Measurements from ENCODE around the gene SCYGR4. TPM values are rescaled to one million over a fixed set of nuclear protein-coding genes. Genes with fewer than 3 reads are reported as not detected.

Gene SCYGR4
- total RNA-seq, 4 donors from 2014 or later: not detected

DNA sequence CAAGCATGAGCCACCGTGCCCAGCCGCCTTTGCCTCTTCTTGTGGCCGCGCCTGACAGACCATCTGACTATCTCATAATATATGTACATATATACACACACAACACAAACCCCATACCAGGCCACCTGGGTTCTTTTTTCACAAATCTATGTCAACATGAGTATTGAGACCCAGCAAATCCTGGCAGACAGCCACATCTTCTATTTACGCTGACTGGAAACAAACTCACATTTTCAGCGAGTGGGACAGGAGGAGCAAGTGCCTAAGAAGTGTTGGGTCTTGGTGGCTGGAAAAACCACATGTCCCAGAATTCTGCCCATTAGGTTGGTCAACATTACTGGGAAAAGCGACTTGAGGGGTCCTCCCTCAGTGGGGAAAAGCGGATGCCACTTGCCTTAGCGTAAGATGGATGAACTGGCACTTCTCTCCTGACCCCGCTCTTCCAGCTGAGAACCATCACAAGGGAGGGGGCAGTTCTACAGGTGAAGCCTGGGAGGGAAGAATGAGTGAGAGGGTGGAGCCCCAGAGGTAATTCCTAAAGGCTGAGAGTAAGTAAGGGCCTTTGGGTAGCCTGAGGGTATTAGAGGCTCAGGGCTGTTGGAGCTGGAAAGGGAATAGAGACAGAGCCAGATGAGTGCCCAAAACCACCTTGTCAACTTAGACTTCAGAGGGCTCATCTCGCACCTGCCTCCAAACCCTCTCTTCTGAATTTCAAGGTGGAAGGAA, 4.6 kb upstream of the SCYGR4 start:
- 89% methylated on average over 11 of the region's 11 CpGs for WGBS
- Histone ChIP-seq H3K4me3 (no peak overlapping the region), H3K27me3 (peaks cover 0 to 9% (median 0%) of the 10 kb centered on the region in 4 donors), H3K9me3 (no peaks in the 10 kb centered on the region), H3K4me1 (peaks cover 0 to 2% (median 0%) of the 10 kb centered on the region in 4 donors), H3K36me3 (no peaks in the 10 kb centered on the region), H3K27ac (replicated peaks in 1 of 4) (no peak overlapping the region)
- TF ChIP-seq POLR2AphosphoS5 (IDR thresholded peaks at IDR 0.05) (no peak), EP300 (IDR thresholded peaks at IDR 0.05) (no peak), POLR2A (IDR thresholded peaks at IDR 0.05; ENCODE audit: low read depth) (no peak)
- TF ChIP-seq, protein P1, sequence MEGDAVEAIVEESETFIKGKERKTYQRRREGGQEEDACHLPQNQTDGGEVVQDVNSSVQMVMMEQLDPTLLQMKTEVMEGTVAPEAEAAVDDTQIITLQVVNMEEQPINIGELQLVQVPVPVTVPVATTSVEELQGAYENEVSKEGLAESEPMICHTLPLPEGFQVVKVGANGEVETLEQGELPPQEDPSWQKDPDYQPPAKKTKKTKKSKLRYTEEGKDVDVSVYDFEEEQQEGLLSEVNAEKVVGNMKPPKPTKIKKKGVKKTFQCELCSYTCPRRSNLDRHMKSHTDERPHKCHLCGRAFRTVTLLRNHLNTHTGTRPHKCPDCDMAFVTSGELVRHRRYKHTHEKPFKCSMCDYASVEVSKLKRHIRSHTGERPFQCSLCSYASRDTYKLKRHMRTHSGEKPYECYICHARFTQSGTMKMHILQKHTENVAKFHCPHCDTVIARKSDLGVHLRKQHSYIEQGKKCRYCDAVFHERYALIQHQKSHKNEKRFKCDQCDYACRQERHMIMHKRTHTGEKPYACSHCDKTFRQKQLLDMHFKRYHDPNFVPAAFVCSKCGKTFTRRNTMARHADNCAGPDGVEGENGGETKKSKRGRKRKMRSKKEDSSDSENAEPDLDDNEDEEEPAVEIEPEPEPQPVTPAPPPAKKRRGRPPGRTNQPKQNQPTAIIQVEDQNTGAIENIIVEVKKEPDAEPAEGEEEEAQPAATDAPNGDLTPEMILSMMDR (IDR thresholded peaks at IDR 0.05): no peak
- DNase-seq (ENCODE audit: extremely low spot score): peak; percentile 57
- intact Hi-C loops (cut with DNase I): no loop called here

DNA sequence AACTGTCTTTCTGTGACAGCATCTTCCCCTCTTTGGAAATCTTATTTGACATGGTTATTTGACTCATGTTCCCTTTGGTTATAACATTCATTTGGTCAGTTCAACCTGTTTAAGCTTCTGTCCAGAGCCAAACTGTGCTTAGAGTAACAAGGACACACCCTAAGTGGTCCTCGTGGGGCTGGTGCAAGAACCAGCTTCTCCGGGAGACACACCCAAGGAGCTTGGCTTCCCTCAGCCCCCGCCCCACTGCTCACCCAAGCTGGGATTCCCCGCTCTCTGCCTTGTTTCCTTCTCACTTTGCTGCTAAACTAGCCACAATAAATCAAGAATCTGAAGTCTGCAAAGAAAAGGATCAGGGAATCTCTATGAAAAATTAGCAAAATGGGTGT, 4.0 kb upstream of the SCYGR4 start:
- peak; percentile 45 for DNase-seq (ENCODE audit: extremely low spot score)
- intact Hi-C loops (cut with DNase I): no loop called here
- TF ChIP-seq EP300 (IDR thresholded peaks at IDR 0.05): no peak
- TF ChIP-seq POLR2A (IDR thresholded peaks at IDR 0.05; ENCODE audit: low read depth): no peak
- TF ChIP-seq, protein P1 (IDR thresholded peaks at IDR 0.05): no peak
- TF ChIP-seq POLR2AphosphoS5 (IDR thresholded peaks at IDR 0.05): no peak

DNA sequence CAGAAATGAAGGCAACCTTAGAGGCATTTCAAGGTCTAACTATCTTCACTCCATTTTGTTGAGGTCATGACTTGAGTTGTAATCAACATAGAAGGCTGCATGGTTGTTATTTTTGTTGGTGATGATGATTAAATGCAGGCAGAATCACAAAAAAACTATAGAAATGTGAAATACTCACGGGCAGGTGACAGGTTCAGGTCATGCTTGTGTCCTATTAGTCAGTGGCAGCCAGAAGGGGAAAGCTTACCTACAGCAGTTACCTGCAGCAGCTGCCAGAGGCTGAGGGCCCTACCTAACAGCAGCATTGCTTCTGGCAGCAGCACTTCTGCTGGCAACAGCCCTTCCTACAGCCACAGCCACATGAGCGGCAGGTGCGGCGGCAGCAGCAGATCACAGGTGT, 3.1 kb upstream of the SCYGR4 start:
- intact Hi-C loops (cut with DNase I): no loop called here
- Histone ChIP-seq H3K4me3 (no peak overlapping the region), H3K27ac (replicated peaks in 1 of 4) (no peak overlapping the region), H3K27me3 (peaks cover 0 to 9% (median 0%) of the 10 kb centered on the region in 4 donors), H3K4me1 (peaks cover 0 to 3% (median 0%) of the 10 kb centered on the region in 4 donors), H3K36me3 (no peaks in the 10 kb centered on the region), H3K9me3 (no peaks in the 10 kb centered on the region)
- TF ChIP-seq POLR2A (IDR thresholded peaks at IDR 0.05; ENCODE audit: low read depth): no peak
- TF ChIP-seq EP300 (IDR thresholded peaks at IDR 0.05): no peak
- TF ChIP-seq, protein P1 (IDR thresholded peaks at IDR 0.05): no peak
- no peak for TF ChIP-seq POLR2AphosphoS5 (IDR thresholded peaks at IDR 0.05)
- no peak for DNase-seq (ENCODE audit: extremely low spot score)
- WGBS: 71% methylated on average over 1 of the region's 4 CpGs

More for the DNA sequence above, 4.0 kb upstream of the SCYGR4 start:
- Histone ChIP-seq H3K9me3 (no peaks in the 10 kb centered on the region), H3K4me3 (no peak overlapping the region), H3K27me3 (peaks cover 0 to 9% (median 0%) of the 10 kb centered on the region in 4 donors), H3K27ac (replicated peaks in 1 of 4) (no peak overlapping the region), H3K4me1 (peaks cover 0 to 3% (median 0%) of the 10 kb centered on the region in 4 donors), H3K36me3 (no peaks in the 10 kb centered on the region)
- 77% methylated on average over 4 of the region's 4 CpGs for WGBS

DNA sequence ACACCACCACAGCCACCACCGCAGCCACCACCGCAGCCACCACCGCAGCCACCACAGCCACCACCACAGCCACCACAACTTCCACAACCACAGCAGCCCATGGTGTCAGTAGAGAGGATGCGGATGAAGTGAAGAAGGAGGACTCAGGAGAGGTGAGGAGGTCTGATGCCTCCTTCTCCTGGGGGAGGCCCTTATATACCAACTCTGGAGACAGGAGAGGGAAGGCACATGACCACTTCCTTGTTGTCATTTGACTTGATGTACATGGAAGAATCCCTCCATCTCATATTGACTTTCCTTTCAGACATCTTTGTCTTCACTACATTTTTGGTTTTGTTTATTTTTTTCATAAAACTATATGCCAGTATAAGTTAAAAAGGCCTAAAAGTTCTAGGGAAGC, 2.6 kb upstream of the SCYGR4 start, which contains the start of gene SCYGR3:
Gene SCYGR3 (minus strand): TSS at position 101 of the 400 bp plus-strand sequence. CDS start 0 bp downstream, at position 101.
- peaks cover 0 to 9% (median 0%) of the 10 kb centered on the region in 4 donors for H3K27me3 ChIP-seq
- H3K27ac ChIP-seq (replicated peaks in 1 of 4): no peak within 1 kb of the TSS
- no peaks in the 10 kb centered on the region for H3K9me3 ChIP-seq
- no peak for TF ChIP-seq EP300 (IDR thresholded peaks at IDR 0.05)
- TF ChIP-seq POLR2AphosphoS5 (IDR thresholded peaks at IDR 0.05): no peak
- TF ChIP-seq POLR2A (IDR thresholded peaks at IDR 0.05; ENCODE audit: low read depth): no peak
- TF ChIP-seq, protein P1 (IDR thresholded peaks at IDR 0.05): no peak
- intact Hi-C loops (cut with DNase I): no loop called here
- no peak within 1 kb of the TSS for H3K4me3 ChIP-seq
- peaks cover 0 to 3% (median 0%) of the 10 kb centered on the region in 4 donors for H3K4me1 ChIP-seq
- no peaks in the 10 kb centered on the region for H3K36me3 ChIP-seq
- WGBS: 90% methylated on average over 2 of the region's 4 CpGs
- peak; percentile 24 for DNase-seq (ENCODE audit: extremely low spot score)

All from esophagus muscularis mucosa (tissue), 4 donors.